ENCODE measurements around the gene ZNF121.
"Not testable (repeated sequence)": the region's sequence is repeated elsewhere in the genome, so short reads cannot be mapped to it uniquely, and the experiment has no call there.

The ZNF121 gene

GRCh38 chr19:9539201-9539600, 45.1 kb downstream of the ZNF121 start:
- H4K8ac ChIP-seq (ENCODE audit: low read length) = peak overlapping the region; percentile 66

GRCh38 chr19:9538183-9539058, 45.9 kb downstream of the ZNF121 start, which contains the start of gene ZNF426:
Gene ZNF426 (minus strand): TSS chr19:9538645. CDS start chr19:9536232, 2,413 bp downstream.
- H4K91ac ChIP-seq (ENCODE audit: low read length) = peak within 1 kb of the TSS; percentile 96
- H3K79me1 ChIP-seq (replicated peaks; ENCODE audit: low read length, poor library complexity, severe bottlenecking) = peaks cover 13% of the 10 kb centered on the region
- H3K4me1 ChIP-seq (ENCODE audit: control insufficient read depth, insufficient read depth, low read depth, low read length) = no peaks in the 10 kb centered on the region
- peak within 1 kb of the TSS in 1 of 2 experiments; percentile 78 for H3K14ac ChIP-seq (ENCODE audit: low read length in 2 of 2)
- peaks cover 36% of the 10 kb centered on the region for H3K9me3 ChIP-seq (ENCODE audit: control insufficient read depth, low read length)
- H3K36me3 ChIP-seq (ENCODE audit: control insufficient read depth in 1 of 2, insufficient read depth in 2 of 2, low read depth in 1 of 2, low read length in 2 of 2) = peaks cover 28 to 32% of the 10 kb centered on the region in 2 experiments
- no peak within 1 kb of the TSS for H2BK12ac ChIP-seq (ENCODE audit: low read length in 2 of 2)
- under 1% methylated on average over 43 of the region's 49 CpGs for WGBS
- peak within 1 kb of the TSS; percentile 69 for H2BK5ac ChIP-seq (ENCODE audit: low read depth, low read length, poor library complexity, severe bottlenecking)
- H3K4me3 ChIP-seq (ENCODE audit: insufficient read depth in 1 of 2, low read depth in 1 of 2, low read length in 2 of 2) = peak within 1 kb of the TSS; percentile 93 to 95
- peak within 1 kb of the TSS; percentile 87 for H2BK15ac ChIP-seq (ENCODE audit: low read depth, poor library complexity, severe bottlenecking)
- H2AK5ac ChIP-seq (ENCODE audit: low read length, severe bottlenecking) = no peak within 1 kb of the TSS
- peak within 1 kb of the TSS; percentile 85 to 86 for H3K18ac ChIP-seq (ENCODE audit: low read depth in 1 of 2, low read length in 2 of 2)
- peak within 1 kb of the TSS; percentile 88 for H3K27ac ChIP-seq (ENCODE audit: low read length, poor library complexity, severe bottlenecking)
- H3K4me2 ChIP-seq (ENCODE audit: low read length, poor library complexity, severe bottlenecking) = peak within 1 kb of the TSS; percentile 70
- peak; percentile 92 for DNase-seq
- H2AFZ ChIP-seq (ENCODE audit: low read depth, low read length) = peak within 1 kb of the TSS; percentile 79
- peak within 1 kb of the TSS; percentile 89 to 90 for H3K4ac ChIP-seq (ENCODE audit: low read depth in 1 of 2, low read length in 2 of 2)
- H3K9ac ChIP-seq (ENCODE audit: low read length) = peak within 1 kb of the TSS; percentile 97
- H4K8ac ChIP-seq (ENCODE audit: low read length) = peak within 1 kb of the TSS; percentile 97
- no peak within 1 kb of the TSS for H3K23ac ChIP-seq (ENCODE audit: low read length in 2 of 2)
- peak within 1 kb of the TSS; percentile 64 for H2BK120ac ChIP-seq (ENCODE audit: low read depth, low read length)
- no peaks in the 10 kb centered on the region for H3K27me3 ChIP-seq (ENCODE audit: control insufficient read depth in 1 of 2, insufficient read depth in 1 of 2, low read length in 2 of 2)

More at GRCh38 chr19:9539201-9539600, 45.1 kb downstream of the ZNF121 start:
- Histone ChIP-seq H3K4me3 (ENCODE audit: insufficient read depth in 1 of 2, low read depth in 1 of 2, low read length in 2 of 2) (peak overlapping the region in 1 of 2 experiments; percentile 93), H3K4me2 (ENCODE audit: low read length, poor library complexity, severe bottlenecking) (peak overlapping the region; percentile 8), H3K9ac (ENCODE audit: low read length) (peak overlapping the region; percentile 97), H3K79me1 (replicated peaks; ENCODE audit: low read length, poor library complexity, severe bottlenecking) (peaks cover 13% of the 10 kb centered on the region), H3K36me3 (ENCODE audit: control insufficient read depth in 1 of 2, insufficient read depth in 2 of 2, low read depth in 1 of 2, low read length in 2 of 2) (peaks cover 22 to 24% of the 10 kb centered on the region in 2 experiments), H3K9me3 (ENCODE audit: control insufficient read depth, low read length) (peaks cover 28% of the 10 kb centered on the region)
- not testable (repeated sequence) for H2BK12ac ChIP-seq (ENCODE audit: low read length in 2 of 2); H2BK5ac ChIP-seq (ENCODE audit: low read depth, low read length, poor library complexity, severe bottlenecking); H4K91ac ChIP-seq (ENCODE audit: low read length); H2AFZ ChIP-seq (ENCODE audit: low read depth, low read length); H3K27me3 ChIP-seq (ENCODE audit: control insufficient read depth in 1 of 2, insufficient read depth in 1 of 2, low read length in 2 of 2); H2BK120ac ChIP-seq (ENCODE audit: low read depth, low read length); H3K18ac ChIP-seq (ENCODE audit: low read depth in 1 of 2, low read length in 2 of 2); H2BK15ac ChIP-seq (ENCODE audit: low read depth, poor library complexity, severe bottlenecking); H3K27ac ChIP-seq (ENCODE audit: low read length, poor library complexity, severe bottlenecking); H3K23ac ChIP-seq (ENCODE audit: low read length in 2 of 2); H3K14ac ChIP-seq (ENCODE audit: low read length in 2 of 2); H2AK5ac ChIP-seq (ENCODE audit: low read length, severe bottlenecking); H3K4ac ChIP-seq (ENCODE audit: low read depth in 1 of 2, low read length in 2 of 2); H3K4me1 ChIP-seq (ENCODE audit: control insufficient read depth, insufficient read depth, low read depth, low read length); DNase-seq
- WGBS = 90% methylated on average over 5 of the region's 6 CpGs

- no peak overlapping the region for H3K27ac ChIP-seq (ENCODE audit: low read length, poor library complexity, severe bottlenecking)
- H3K36me3 ChIP-seq (ENCODE audit: control insufficient read depth in 1 of 2, insufficient read depth in 2 of 2, low read depth in 1 of 2, low read length in 2 of 2) = peaks cover 51 to 57% of the 10 kb centered on the region in 2 experiments
- H3K79me1 ChIP-seq (replicated peaks; ENCODE audit: low read length, poor library complexity, severe bottlenecking) = peaks cover 13% of the 10 kb centered on the region
- H3K4me2 ChIP-seq (ENCODE audit: low read length, poor library complexity, severe bottlenecking) = no peak overlapping the region
- no peak overlapping the region for H2BK5ac ChIP-seq (ENCODE audit: low read depth, low read length, poor library complexity, severe bottlenecking)
- no peak overlapping the region for H2BK120ac ChIP-seq (ENCODE audit: low read depth, low read length)
- H4K8ac ChIP-seq (ENCODE audit: low read length) = no peak overlapping the region
- H3K4ac ChIP-seq (ENCODE audit: low read depth in 1 of 2, low read length in 2 of 2) = no peak overlapping the region
- H3K9ac ChIP-seq (ENCODE audit: low read length) = no peak overlapping the region
- H3K4me1 ChIP-seq (ENCODE audit: control insufficient read depth, insufficient read depth, low read depth, low read length) = no peaks in the 10 kb centered on the region
- no peak overlapping the region for H3K23ac ChIP-seq (ENCODE audit: low read length in 2 of 2)
- no peak overlapping the region for H2BK12ac ChIP-seq (ENCODE audit: low read length in 2 of 2)
- no peak for DNase-seq
- no peak overlapping the region for H3K18ac ChIP-seq (ENCODE audit: low read depth in 1 of 2, low read length in 2 of 2)
- H3K4me3 ChIP-seq (ENCODE audit: insufficient read depth in 1 of 2, low read depth in 1 of 2, low read length in 2 of 2) = peak overlapping the region in 1 of 2 experiments; percentile 71
- no peak overlapping the region for H3K14ac ChIP-seq (ENCODE audit: low read length in 2 of 2)
- WGBS = 92% methylated on average over 4 of the region's 4 CpGs
- H2AK5ac ChIP-seq (ENCODE audit: low read length, severe bottlenecking) = no peak overlapping the region
- H2AFZ ChIP-seq (ENCODE audit: low read depth, low read length) = no peak overlapping the region
- H3K9me3 ChIP-seq (ENCODE audit: control insufficient read depth, low read length) = peaks cover 61% of the 10 kb centered on the region
- no peak overlapping the region for H2BK15ac ChIP-seq (ENCODE audit: low read depth, poor library complexity, severe bottlenecking)
- no peaks in the 10 kb centered on the region for H3K27me3 ChIP-seq (ENCODE audit: control insufficient read depth in 1 of 2, insufficient read depth in 1 of 2, low read length in 2 of 2)
- H4K91ac ChIP-seq (ENCODE audit: low read length) = no peak overlapping the region
These were observed 48.4 kb downstream of the ZNF121 start for GRCh38 chr19:9535934-9536333.

DNA sequence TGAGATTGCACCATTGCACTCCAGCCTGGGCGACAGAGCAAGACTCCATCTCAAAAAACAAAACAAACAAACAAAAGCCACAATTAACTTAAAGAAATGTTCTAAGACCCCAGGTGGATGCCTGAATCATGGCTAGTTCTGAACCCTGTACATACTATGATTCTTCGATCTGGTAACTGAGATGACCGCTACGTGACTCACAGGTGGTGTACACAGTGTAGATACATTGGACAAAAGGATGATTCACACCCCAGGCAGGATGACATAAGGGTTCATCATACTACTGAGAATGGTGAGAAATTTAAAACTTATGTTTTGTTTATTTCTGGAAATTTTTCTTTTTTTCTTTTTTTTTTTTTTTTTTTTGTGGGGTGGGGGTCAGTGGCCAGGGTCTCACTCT, 52.4 kb downstream of the ZNF121 start:
- peak overlapping the region in 1 of 2 experiments; percentile 71 for H3K4me3 ChIP-seq (ENCODE audit: insufficient read depth in 1 of 2, low read depth in 1 of 2, low read length in 2 of 2)
- H2BK120ac ChIP-seq (ENCODE audit: low read depth, low read length) = no peak overlapping the region
- H3K79me1 ChIP-seq (replicated peaks; ENCODE audit: low read length, poor library complexity, severe bottlenecking) = peaks cover 12% of the 10 kb centered on the region
- no peak overlapping the region for H3K27ac ChIP-seq (ENCODE audit: low read length, poor library complexity, severe bottlenecking)
- no peak overlapping the region for H3K18ac ChIP-seq (ENCODE audit: low read depth in 1 of 2, low read length in 2 of 2)
- H3K14ac ChIP-seq (ENCODE audit: low read length in 2 of 2) = no peak overlapping the region
- no peak overlapping the region for H3K23ac ChIP-seq (ENCODE audit: low read length in 2 of 2)
- no peaks in the 10 kb centered on the region for H3K27me3 ChIP-seq (ENCODE audit: control insufficient read depth in 1 of 2, insufficient read depth in 1 of 2, low read length in 2 of 2)
- H3K9ac ChIP-seq (ENCODE audit: low read length) = no peak overlapping the region
- no peak overlapping the region for H3K4me2 ChIP-seq (ENCODE audit: low read length, poor library complexity, severe bottlenecking)
- no peak overlapping the region for H2BK12ac ChIP-seq (ENCODE audit: low read length in 2 of 2)
- 94% methylated on average over 4 of the region's 4 CpGs for WGBS
- no peak overlapping the region for H2BK15ac ChIP-seq (ENCODE audit: low read depth, poor library complexity, severe bottlenecking)
- no peak overlapping the region for H2AFZ ChIP-seq (ENCODE audit: low read depth, low read length)
- peak; percentile 9 for DNase-seq
- peaks cover 80 to 97% of the 10 kb centered on the region in 2 experiments for H3K36me3 ChIP-seq (ENCODE audit: control insufficient read depth in 1 of 2, insufficient read depth in 2 of 2, low read depth in 1 of 2, low read length in 2 of 2)
- H3K9me3 ChIP-seq (ENCODE audit: control insufficient read depth, low read length) = peaks cover 98% of the 10 kb centered on the region
- no peak overlapping the region for H2BK5ac ChIP-seq (ENCODE audit: low read depth, low read length, poor library complexity, severe bottlenecking)
- no peak overlapping the region for H2AK5ac ChIP-seq (ENCODE audit: low read length, severe bottlenecking)
- no peaks in the 10 kb centered on the region for H3K4me1 ChIP-seq (ENCODE audit: control insufficient read depth, insufficient read depth, low read depth, low read length)
- no peak overlapping the region for H4K91ac ChIP-seq (ENCODE audit: low read length)
- no peak overlapping the region for H3K4ac ChIP-seq (ENCODE audit: low read depth in 1 of 2, low read length in 2 of 2)
- H4K8ac ChIP-seq (ENCODE audit: low read length) = no peak overlapping the region
